ENCODE measurements around the gene MARCHF4. TPM values are rescaled to one million over a fixed set of nuclear protein-coding genes. Genes with fewer than 3 reads are reported as not detected.
A peak's percentile ranks its signal among the peaks of the same experiment; 100 is the strongest.

Gene MARCHF4
- total and polyA plus RNA-seq, 2 experiments from 2014 or later, result 0.45 to 1.1 TPM

GRCh38 chr2:216405588-216405987 is 33.3 kb upstream of the MARCHF4 start (continued):
- TF ChIP-seq ZNF462 (CRISPR knock-in tag; IDR thresholded peaks at IDR 0.05) (no peak), JUNB (IDR thresholded peaks at IDR 0.05; ENCODE audit: unreplicated experiment) (no peak), CREB1 (CRISPR knock-in tag; IDR thresholded peaks at IDR 0.05; ENCODE audit: low read depth) (no peak), EZH2phosphoT487 (IDR thresholded peaks at IDR 0.05; ENCODE audit: unreplicated experiment) (no peak), STAT1 (IDR thresholded peaks at IDR 0.05; ENCODE audit: unreplicated experiment) (no peak)

DNA sequence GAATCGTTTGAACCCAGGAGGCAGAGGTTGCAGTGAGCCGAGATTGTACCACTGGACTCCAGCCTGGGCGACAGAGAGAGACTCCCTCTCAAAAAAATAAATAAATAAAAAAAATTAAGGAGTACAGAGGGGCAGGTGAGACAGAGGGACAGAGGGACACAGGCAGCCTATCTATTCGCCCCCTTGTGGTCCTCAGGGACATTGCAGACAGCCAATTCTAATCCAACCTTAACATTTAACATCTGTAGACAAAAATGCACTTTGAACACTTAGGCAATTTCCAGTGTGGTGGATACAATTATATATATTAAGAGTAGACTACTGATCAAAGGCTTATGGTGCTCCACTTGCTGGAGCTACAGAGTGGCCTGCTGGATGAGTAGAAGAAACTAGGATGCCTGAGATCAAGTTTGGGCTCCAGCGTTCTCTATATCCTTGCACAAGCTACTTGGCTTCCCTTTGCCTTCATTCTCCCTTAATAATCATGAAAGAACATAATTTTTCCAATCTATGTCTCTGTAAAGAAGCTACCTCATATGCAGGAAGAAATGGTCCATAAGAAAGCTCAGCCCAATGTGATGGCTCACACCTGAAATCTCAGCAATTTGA is 31.8 kb upstream of the MARCHF4 start:
- H3K9me3 Mint-ChIP-seq, result no peaks in the 10 kb centered on the region
- Histone ChIP-seq H3K27me3 (ENCODE audit: insufficient read depth) (no peaks in the 10 kb centered on the region), H3F3A (replicated peaks; ENCODE audit: low read depth) (no peaks in the 10 kb centered on the region), H3K4me2 (no peak overlapping the region), H2AFZ (no peak overlapping the region), H3K27ac (ENCODE audit: low read depth) (no peak overlapping the region), H3K36me3 (ENCODE audit: insufficient read depth) (no peaks in the 10 kb centered on the region), H4K20me1 (replicated peaks; ENCODE audit: insufficient read depth) (no peaks in the 10 kb centered on the region), H3K9me2 (ENCODE audit: insufficient read depth) (no peaks in the 10 kb centered on the region), H3K4me1 (ENCODE audit: insufficient read depth) (peaks cover 18% of the 10 kb centered on the region; the same call in 1 of the 2 replicates), H3K79me2 (replicated peaks; ENCODE audit: insufficient read depth) (no peaks in the 10 kb centered on the region), H3K4me3 (no peak overlapping the region)
- ATAC-seq (peak; percentile 59), DNase-seq (ENCODE audit: low spot score) (peak; percentile 67)
- H3K36me3 Mint-ChIP-seq (ENCODE audit: low read depth), result no peaks in the 10 kb centered on the region
- no peak overlapping the region for H3K27ac Mint-ChIP-seq
- peaks cover 12% of the 10 kb centered on the region for H3K27me3 Mint-ChIP-seq (ENCODE audit: insufficient read depth, low read depth, poor library complexity)
- H3K4me1 Mint-ChIP-seq, result peaks cover 30% of the 10 kb centered on the region
- H3K4me3 Mint-ChIP-seq, result no peak overlapping the region
- TF ChIP-seq ZNF462 (CRISPR knock-in tag; IDR thresholded peaks at IDR 0.05), result no peak
- no peak for TF ChIP-seq ZNF114 (CRISPR knock-in tag; IDR thresholded peaks at IDR 0.05)
- TF ChIP-seq EZH2 (IDR thresholded peaks at IDR 0.05; ENCODE audit: low read depth, unreplicated experiment), result no peak
- no peak for TF ChIP-seq EZH2phosphoT487 (IDR thresholded peaks at IDR 0.05; ENCODE audit: unreplicated experiment)
- TF ChIP-seq STAT1 (IDR thresholded peaks at IDR 0.05; ENCODE audit: unreplicated experiment), result no peak
